AG04450 (cell line): ENCODE measurements around the gene GID8. TPM values are rescaled to one million over a fixed set of nuclear protein-coding genes. Genes with fewer than 3 reads are reported as not detected.

Experiments used
- CTCF ChIA-PET: fragments of 300-600, 350-600 bp; formaldehyde crosslinking; extraction: SDS; loops from one replicate; lab custom pipeline; 2022; ENCODE audit warnings: antibody characterized with exemption, inconsistent platforms; lab: Charles Lee
- POLR2A ChIA-PET: fragments of 350-600 bp; formaldehyde crosslinking; extraction: SDS; loops from one replicate; lab custom pipeline; 2021; ENCODE audit warnings: antibody characterized with exemption, inconsistent platforms; lab: Yijun Ruan, JAX
- DNase-seq: peaks from one replicate; pipeline ENCODE4 v3.0.0-alpha.2; 2011; ENCODE audit warnings: low read depth, low spot score
- H3K27ac ChIP-seq: one replicate; pipeline ENCODE4 v1.5.1; 2012; ENCODE audit warnings: low read depth, low read length, control low read depth
- H3K27me3 ChIP-seq: one replicate; pipeline ENCODE4 v1.6.0; 2012; ENCODE audit warnings: low read length; ENCODE audit not compliant: control insufficient read depth, insufficient read depth
- H3K4me3 ChIP-seq: 2 replicates; pipeline ENCODE4 v1.5.1; 2011; ENCODE audit warnings: mild to moderate bottlenecking, low read depth, low read length, control low read depth
- H3K9me3 ChIP-seq: 2 replicates; pipeline ENCODE4 v1.5.1; 2012; ENCODE audit warnings: low read length; ENCODE audit not compliant: control insufficient read depth, insufficient read depth
- CTCF ChIP-seq: IDR thresholded peaks from 2 replicates; pipeline ENCODE4 v1.5.1; 2011; ENCODE audit warnings: low read depth, low read length, control low read depth, inconsistent platforms
- polyA plus RNA-seq: library from polyadenylated mRNA; depleted of rRNA; stranded (reverse); fragments of >200 nt; gene quantifications from 2 replicates; pipeline ENCODE4 v1.2.3, GENCODE V29; 2011

The GID8 gene
- polyA plus RNA-seq, 1 experiment, result 24.4 TPM

GRCh38 chr20:62944184-62944583, 6.2 kb downstream of the GID8 start:
- ChIA-PET POLR2A (no interaction called here), CTCF (no interaction called here)
- no peak for DNase-seq
- peaks cover 5% of the 10 kb centered on the region for H3K9me3 ChIP-seq
- no peaks in the 10 kb centered on the region for H3K27me3 ChIP-seq
- no peak for TF ChIP-seq CTCF
- no peak overlapping the region for H3K4me3 ChIP-seq
- no peak overlapping the region for H3K27ac ChIP-seq

GRCh38 chr20:62944746-62945145, 6.8 kb downstream of the GID8 start:
- ChIA-PET CTCF (interaction anchor here (0.8 kb wide), 1 partner anchor 28 kb away, joined by 4 read pairs; no protein-coding TSS in a partner anchor), POLR2A (no interaction called here)
- no peak for DNase-seq
- Histone ChIP-seq H3K27me3 (no peaks in the 10 kb centered on the region), H3K9me3 (peaks cover 9% of the 10 kb centered on the region), H3K4me3 (no peak overlapping the region), H3K27ac (no peak overlapping the region)
- TF ChIP-seq CTCF, result no peak

GRCh38 chr20:62945771-62946339, 7.9 kb downstream of the GID8 start:
- peaks cover 9% of the 10 kb centered on the region for H3K9me3 ChIP-seq
- no peaks in the 10 kb centered on the region for H3K27me3 ChIP-seq
- H3K4me3 ChIP-seq, result no peak overlapping the region
- no peak for TF ChIP-seq CTCF
- ChIA-PET POLR2A (no interaction called here), CTCF (interaction anchor here (0.6 to 0.8 kb wide), 2 partner anchors 25 to 27 kb away, joined by 3 to 4 read pairs; no protein-coding TSS in a partner anchor)
- no peak overlapping the region for H3K27ac ChIP-seq
- no peak for DNase-seq

GRCh38 chr20:62946918-62947317, 9.0 kb downstream of the GID8 start:
- DNase-seq, result no peak
- no peak for TF ChIP-seq CTCF
- Histone ChIP-seq H3K4me3 (no peak overlapping the region), H3K27me3 (no peaks in the 10 kb centered on the region), H3K27ac (no peak overlapping the region), H3K9me3 (peaks cover 9% of the 10 kb centered on the region)
- ChIA-PET CTCF (interaction anchor here (0.6 kb wide), 1 partner anchor 24 kb away, joined by 3 read pairs; no protein-coding TSS in a partner anchor), POLR2A (no interaction called here)

- POLR2A ChIA-PET, result interaction anchor here (0.6 kb wide), 1 partner anchor 113 kb away, joined by 5 read pairs; no protein-coding TSS in a partner anchor
- H3K27me3 ChIP-seq, result no peaks in the 10 kb centered on the region
Observed at GRCh38 chr20:62947532-62948300, 9.8 kb downstream of the GID8 start.

More at GRCh38 chr20:62947532-62948300, 9.8 kb downstream of the GID8 start:
- no peak for DNase-seq
- no peak overlapping the region for H3K4me3 ChIP-seq
- CTCF ChIA-PET, result no interaction called here
- H3K27ac ChIP-seq, result no peak overlapping the region
- no peak for TF ChIP-seq CTCF
- H3K9me3 ChIP-seq, result peaks cover 9% of the 10 kb centered on the region
